GM19238 (cell line): ENCODE measurements around the gene HOXA13.

Experiments
- DNase-seq: peaks from one replicate; pipeline ENCODE4 v3.0.0; 2011; ENCODE audit warnings: low spot score; ENCODE audit not compliant: insufficient read length

The HOXA13 gene

DNA sequence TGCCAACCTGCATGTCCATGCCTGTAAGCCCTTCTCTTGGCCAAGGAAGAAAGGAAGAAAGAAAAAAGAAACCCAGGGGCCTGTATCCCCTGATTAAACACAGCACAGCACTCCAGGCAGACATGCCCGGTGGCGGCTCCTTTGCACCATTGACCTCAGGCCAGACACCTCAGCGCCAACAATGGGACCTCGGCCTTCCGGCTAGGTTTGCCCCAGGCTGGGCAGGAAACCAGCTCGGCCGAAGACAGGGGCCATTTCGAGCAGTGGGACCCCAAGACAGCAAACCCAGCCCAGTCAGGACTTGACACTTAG lies 28.6 kb downstream of the HOXA13 start:
- no peak for DNase-seq

GRCh38 chr7:27170426-27171324 lies 29.2 kb downstream of the HOXA13 start:
- no peak for DNase-seq

DNA sequence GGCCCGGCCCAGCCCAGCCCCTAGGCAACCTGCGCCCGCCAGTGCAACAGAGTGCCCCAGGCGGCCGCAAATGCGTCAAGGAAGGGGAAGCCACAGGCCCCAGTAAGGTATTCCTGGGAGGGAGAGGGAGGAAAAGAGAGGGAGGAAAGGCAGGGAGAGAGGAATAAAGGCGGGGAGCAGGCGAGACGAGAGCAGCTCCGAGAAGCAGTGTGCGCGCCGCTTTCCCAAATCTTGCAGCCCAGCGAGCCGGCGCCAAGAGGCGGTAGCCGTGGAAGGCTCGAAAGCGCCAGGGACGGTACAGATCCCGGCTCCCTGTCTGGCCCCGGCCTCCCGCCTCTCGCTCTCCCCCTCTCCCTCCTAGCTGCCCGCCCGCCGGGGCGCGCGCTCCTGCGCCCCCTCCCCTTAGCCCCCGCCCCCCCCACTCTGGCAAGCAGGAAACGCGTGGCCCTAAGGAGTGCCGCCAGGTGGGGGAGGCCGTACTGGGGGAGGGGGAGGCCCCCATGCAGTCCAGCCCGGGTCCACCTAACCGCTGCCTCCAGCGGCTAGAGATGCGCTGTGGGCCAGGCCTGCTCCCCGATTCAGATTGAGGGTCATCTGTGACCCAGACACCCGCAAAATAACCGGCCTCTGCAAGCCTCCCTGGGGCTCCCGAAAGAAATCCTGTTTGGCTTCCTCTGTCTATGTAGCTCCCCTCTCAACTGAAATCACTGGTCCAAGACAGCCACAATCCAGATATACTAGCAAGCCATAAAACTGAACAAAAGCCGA lies 30.0 kb downstream of the HOXA13 start:
- no peak for DNase-seq

DNA sequence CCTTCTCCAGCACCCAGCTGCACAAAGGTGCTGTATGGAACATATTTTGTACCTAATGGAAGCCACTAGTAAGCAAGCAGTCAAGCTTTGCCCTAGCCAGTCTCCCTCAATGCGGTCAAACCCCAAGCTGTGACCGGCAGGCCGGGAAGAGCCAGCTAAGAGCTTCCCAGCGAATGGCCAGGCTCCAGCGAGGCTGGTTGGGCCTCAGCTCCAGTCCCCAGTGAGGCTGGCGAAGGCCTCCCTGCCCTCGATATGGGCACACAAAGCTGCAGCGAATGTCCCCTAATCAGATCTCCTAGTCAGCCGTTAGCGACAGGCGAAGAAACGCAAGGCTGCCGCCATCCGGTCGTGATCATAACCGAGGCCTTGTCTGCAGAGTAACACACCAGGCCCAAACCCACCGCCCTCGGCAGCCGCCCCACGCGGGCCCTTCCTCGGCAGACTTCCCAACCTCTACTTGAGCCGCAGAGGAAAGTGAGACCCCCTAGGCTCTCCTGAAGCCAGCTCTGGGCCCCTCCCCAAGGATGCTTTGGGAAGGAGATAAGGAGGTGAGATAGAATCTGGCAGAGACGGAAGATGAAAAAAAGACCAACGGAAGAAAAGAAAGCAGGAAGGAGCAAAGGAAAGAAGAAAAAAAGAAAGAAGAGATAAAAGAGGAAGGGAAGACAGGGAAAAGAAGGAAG lies 31.5 kb downstream of the HOXA13 start:
- DNase-seq, result no peak

GRCh38 chr7:27167916-27168264 lies 32.0 kb downstream of the HOXA13 start:
- no peak for DNase-seq

DNA sequence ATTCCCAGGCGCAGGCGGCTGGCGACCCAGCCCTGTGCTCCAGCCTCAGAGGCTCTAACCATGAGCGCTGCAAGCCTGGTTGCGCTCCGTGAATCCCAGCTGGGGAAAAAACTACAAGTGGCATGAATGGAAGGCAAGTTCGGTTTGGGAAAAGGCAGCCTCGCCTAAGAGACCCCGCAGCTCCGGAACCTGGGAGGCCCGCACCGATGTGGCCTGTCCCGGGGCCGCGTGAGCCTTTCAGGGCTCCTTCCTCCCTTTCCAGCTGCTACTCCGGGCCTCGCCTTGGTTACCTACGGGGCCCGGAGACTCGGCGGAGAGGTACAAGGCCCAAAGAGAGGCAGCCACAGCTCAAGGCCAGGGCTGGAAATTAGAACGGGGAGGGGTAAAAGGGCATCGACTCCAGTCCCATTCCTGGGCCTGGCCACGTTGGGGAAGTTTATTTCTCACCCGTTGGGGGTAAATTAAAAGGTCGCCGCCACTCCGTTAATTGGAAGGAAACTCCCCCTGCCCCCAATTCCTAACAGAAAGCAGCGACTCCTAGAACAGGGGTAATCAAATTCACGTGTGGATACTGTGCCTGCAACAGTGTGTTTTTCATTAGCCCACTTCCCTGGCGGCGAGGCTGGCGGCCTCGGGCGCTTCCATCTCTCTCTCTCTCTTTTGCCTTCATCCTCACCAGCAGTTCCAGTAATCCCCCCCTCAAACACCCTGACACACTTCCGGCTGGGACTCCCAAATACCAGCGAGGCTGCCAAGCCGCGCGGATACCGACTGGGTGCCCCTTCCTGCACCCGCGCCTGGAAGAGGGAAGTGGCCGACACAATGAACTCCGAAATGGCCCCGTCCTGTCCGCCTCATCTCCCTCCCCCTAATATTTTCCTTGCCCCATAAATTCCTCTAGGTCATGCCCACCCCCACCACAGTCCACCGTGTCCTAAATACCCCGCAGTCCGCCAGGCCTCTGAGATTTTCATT lies 33.1 kb downstream of the HOXA13 start:
- DNase-seq, result no peak

- no peak for DNase-seq
Observed at GRCh38 chr7:27165996-27166530, 33.8 kb downstream of the HOXA13 start.

DNA sequence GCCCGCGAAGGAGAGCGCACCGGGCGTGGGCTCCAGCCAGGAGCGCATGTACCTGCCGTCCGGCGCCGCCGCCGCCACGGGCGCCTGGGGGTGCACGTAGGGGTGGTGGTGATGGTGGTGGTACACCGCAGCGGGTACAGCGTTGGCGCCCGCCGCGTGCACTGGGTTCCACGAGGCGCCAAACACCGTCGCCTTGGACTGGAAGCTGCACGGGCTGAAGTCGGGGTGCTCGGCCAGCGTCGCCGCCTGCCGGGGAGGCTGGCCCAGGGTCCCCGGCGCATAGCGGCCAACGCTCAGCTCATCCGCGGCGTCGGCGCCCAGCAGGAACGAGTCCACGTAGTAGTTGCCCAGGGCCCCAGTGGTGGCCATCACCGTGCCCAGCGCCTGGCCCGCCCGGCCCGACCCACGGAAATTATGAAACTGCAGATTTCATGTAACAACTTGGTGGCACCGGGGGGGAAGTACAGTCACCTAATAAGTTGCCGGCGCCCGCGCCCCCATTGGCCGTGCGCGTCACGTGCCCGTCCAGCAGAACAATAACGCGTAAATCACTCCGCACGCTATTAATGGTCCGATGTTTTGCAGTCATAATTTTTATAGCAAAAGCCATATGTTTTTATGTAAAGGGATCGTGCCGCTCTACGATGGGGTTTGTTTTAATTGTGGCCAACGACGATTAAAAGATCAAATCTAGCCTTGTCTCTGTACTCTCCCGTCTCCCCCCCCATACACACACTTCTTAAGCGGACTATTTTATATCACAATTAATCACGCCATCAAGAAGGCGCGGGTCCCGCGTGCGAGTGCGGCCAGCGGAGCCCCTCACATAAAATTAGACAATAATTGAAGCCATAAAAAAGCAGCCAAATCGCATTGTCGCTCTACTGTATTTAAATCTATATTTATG lies 34.5 kb downstream of the HOXA13 start, which contains the start of gene HOXA9:
Gene HOXA9 (minus strand): TSS at position 449 of the 907 bp plus-strand sequence. CDS start 80 bp downstream, at position 369.
- no peak for DNase-seq

- DNase-seq, result no peak
Observed at GRCh38 chr7:27164367-27165088, 35.4 kb downstream of the HOXA13 start.

- DNase-seq, result no peak
Observed at GRCh38 chr7:27164045-27164366, 35.9 kb downstream of the HOXA13 start.

- no peak for DNase-seq
Observed at GRCh38 chr7:27163288-27164044, 36.4 kb downstream of the HOXA13 start.

GRCh38 chr7:27162561-27163287 lies 37.2 kb downstream of the HOXA13 start:
- no peak for DNase-seq

DNA sequence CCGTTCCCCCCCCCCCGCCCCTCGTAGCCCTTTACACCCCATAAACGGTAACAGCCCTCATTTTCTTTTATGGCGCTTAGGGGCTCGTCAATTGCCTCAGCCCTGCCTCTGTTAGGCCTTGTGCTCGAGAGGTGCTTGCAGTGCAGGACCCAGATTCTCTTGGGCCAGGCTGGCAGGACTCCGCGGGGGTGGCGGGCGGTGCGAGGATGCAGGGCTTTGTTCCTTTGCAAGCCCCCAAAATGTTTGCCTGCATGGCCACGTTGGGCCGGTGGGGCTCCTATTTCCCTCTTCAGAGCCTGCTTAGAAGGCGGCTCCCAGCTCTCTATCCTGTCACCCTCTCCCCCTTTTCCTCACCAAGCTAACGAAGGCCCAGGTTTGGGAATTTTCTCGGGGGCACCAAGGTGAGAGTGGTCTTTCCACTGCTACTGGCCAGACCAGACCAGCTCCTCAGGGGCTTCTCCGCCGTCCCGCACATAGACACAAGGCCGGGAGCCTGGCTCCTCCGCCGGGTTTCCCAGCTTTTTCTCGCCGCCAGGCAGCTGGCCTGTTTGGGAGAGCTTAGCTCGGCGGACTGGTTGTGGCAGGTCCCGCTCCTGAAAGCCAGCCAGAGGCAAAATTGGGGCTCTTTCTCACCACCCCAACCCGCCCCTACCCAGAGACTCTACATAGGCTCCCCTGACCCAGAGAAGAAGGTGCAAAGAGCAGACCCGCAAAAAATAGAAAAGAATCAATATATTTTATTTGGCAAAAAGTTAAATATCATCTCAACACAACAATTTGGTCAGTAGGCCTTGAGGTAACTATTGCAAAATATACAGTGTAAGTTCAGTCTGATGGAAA lies 38.0 kb downstream of the HOXA13 start:
- no peak for DNase-seq

GRCh38 chr7:27161214-27161720 lies 38.6 kb downstream of the HOXA13 start:
- no peak for DNase-seq

DNA sequence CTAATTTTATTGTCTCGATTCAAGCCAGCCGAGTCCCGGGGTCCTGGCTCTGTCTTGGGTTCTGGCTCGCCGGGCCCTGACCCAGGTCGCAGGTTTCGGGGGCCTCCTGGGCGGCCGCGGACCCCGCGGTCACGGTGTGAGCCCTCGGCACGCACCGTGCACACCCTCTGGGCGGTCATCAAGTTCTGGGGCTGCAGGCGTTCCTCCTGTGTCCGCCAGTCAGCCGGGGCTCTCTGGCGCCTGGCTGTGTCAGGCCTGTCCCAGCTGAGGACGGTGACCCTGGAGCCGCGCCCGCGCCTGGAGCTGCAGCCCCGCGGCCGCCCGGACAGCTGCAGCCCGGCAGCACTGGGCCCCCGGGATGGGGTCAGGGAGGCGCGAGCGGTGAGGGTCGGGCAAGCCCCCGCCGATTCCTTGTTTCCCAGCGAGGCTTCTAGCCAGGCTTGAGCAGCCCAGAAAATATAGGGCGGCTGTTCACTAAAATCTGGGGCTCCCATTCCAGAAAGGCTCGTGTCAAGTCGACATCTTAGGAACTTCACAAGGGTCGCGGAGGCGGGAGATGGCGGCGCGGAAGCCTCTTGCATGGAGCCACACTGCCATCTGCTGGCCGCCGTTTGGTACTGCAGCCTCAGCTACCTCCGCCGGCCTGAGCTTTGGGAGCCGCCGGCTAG lies 39.2 kb downstream of the HOXA13 start:
- peak; percentile 88 for DNase-seq

DNA sequence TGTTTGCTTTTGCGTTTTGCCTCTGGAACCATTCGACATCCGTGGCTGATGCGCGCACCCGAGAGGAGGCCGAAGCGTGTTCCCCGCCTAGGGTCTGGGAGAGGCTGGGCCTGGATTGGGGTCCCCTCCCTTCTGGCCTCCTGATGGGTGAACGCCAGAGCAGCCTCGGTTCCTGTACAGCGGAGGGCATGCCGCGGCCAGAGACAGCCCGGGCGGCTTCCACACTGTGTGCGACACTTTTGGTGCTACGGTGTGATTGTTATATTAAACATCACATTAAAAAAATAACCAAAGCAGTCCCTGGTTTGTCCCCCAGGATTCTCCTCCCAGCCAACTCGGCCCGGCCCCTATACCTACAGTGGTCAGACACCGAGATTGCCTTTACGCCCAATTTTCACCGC lies 39.7 kb downstream of the HOXA13 start:
- DNase-seq, result no peak
